NB4 (cell line): Measurements from ENCODE around the gene MPZL1.

Experiments
- POLR2A ChIP-seq: IDR thresholded peaks from 2 replicates; pipeline ENCODE4 v1.6.1; 2011; ENCODE audit warnings: mild to moderate bottlenecking; ENCODE audit not compliant: insufficient read length; ENCODE audit errors: extremely low read depth
- TF ChIP-seq, protein P1 (sequence below): IDR thresholded peaks from one replicate; pipeline ENCODE4 v1.5.1; 2012; ENCODE audit warnings: low read depth, low read length

DNA sequence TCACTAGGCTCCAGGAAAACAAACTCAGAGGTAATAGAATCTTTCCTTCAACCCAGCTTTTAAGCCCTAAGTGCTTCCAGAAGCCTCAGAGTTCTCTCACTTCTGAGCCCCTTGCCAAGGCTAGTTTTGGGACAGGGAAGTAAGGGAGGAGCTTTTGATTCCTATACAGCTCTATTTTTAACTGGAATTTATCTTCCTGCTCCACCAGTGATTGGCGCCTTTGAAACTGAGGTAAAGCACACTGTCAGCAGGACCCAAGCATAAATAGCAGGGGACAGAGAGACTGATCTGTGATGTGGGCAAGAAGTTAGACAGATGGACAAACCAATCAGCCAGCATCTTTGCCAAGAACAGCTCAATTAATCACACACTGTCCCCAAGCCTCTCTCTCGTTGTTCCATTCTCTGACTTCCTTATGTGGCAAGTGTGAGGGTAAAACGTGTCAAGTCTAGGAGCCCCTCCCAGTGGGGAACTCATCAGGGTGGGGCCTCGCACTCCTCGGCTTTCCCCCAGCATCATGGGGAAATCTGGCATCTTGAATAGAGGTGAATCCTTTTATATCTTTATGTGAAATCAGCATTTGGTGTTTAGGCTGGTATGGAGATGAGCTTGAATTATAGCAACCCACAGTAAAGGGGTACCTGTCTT is 40.2 kb upstream of the MPZL1 start:
- TF ChIP-seq, protein P1, sequence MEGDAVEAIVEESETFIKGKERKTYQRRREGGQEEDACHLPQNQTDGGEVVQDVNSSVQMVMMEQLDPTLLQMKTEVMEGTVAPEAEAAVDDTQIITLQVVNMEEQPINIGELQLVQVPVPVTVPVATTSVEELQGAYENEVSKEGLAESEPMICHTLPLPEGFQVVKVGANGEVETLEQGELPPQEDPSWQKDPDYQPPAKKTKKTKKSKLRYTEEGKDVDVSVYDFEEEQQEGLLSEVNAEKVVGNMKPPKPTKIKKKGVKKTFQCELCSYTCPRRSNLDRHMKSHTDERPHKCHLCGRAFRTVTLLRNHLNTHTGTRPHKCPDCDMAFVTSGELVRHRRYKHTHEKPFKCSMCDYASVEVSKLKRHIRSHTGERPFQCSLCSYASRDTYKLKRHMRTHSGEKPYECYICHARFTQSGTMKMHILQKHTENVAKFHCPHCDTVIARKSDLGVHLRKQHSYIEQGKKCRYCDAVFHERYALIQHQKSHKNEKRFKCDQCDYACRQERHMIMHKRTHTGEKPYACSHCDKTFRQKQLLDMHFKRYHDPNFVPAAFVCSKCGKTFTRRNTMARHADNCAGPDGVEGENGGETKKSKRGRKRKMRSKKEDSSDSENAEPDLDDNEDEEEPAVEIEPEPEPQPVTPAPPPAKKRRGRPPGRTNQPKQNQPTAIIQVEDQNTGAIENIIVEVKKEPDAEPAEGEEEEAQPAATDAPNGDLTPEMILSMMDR, result no peak
- no peak for TF ChIP-seq POLR2A
